Ramos (cell line): ENCODE results near the gene RIN2.
"Not testable (repeated sequence)": the region's sequence is repeated elsewhere in the genome, so short reads cannot be mapped to it uniquely, and the experiment has no call there.

ENCODE experiments used
- in situ Hi-C: fragments of 300-500 bp; cut with MboI; formaldehyde crosslinking; loops from one replicate; pipeline ENCODE4 v1.14.3; 2022; ENCODE audit warnings: low sequenced_read_pairs; ENCODE audit not compliant: unreplicated experiment

RIN2 gene

GRCh38 chr20:19738951-19739350 is 19.1 kb upstream of the RIN2 start:
- in situ Hi-C loops = no loop called here

DNA sequence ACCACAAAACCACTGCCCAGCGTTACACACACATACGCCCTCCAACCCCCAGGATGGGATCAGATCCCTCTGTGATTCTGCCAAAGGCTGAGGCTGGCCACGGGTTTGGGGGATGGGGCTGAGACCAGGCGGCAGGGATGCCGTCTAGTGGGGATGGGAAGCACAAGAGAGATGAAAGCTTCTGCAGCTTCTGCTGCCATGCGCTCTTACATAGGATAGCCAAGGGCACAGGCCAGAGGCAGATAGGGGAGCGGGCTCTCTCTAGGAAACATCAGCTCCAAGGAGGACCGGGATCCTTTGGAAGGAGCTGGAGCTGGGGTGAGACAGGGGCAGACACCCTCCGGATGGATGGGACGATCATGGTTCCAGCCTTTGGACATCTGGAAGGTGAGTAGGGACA is 18.7 kb upstream of the RIN2 start:
- in situ Hi-C loops = no loop called here

- in situ Hi-C loops = no loop called here
These were observed 17.5 kb upstream of the RIN2 start for GRCh38 chr20:19740512-19740911.

DNA sequence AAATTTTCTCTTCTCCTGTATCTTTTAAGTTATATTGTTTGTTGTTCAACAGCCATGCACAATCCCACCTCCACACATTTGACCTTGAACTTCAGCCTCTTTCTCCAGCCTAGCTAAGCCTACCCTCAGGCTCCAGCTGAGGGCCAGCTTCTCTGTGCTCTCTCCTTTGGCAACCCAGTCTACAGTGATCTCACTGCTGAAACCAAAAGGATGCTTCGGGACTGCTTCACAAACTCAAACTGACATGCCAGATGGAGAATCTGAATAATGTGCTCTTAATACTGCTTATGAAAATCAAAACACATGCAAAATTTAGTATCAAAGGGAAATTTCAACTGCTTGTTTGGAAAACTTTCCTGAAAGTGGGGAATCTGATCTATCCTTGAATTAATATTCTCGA is 16.1 kb upstream of the RIN2 start:
- in situ Hi-C loops = no loop called here

- in situ Hi-C loops = no loop called here
These were observed 15.0 kb upstream of the RIN2 start for GRCh38 chr20:19742974-19743639.

GRCh38 chr20:19743640-19743995 is 14.4 kb upstream of the RIN2 start:
- in situ Hi-C loops = no loop called here

- in situ Hi-C loops = no loop called here
These were observed 13.0 kb upstream of the RIN2 start for GRCh38 chr20:19745106-19745505.

GRCh38 chr20:19745584-19745983 is 12.5 kb upstream of the RIN2 start:
- in situ Hi-C loops = no loop called here

GRCh38 chr20:19746396-19746795 is 11.7 kb upstream of the RIN2 start:
- in situ Hi-C loops = no loop called here

DNA sequence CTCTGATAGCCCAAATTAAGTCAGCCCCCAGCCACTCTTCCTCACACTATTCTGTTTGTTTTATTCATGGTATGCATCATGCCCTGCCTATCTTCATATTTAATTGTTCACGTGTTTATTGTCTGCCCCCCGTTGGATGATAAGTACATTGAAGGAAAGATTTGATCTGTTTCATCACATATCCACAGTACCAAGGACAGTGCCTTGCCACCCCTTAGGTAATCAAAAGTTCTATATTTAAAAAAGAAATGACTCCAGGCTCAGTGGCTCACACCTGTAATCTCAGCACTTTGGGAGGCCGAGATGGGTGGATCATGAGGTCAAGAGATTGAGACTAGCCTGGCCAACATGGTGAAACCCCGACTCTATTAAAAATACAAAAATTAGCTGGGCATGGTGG is 10.2 kb upstream of the RIN2 start:
- in situ Hi-C loops = no loop called here

- in situ Hi-C loops = no loop called here
These were observed 9.4 kb upstream of the RIN2 start for GRCh38 chr20:19748681-19749080.

DNA sequence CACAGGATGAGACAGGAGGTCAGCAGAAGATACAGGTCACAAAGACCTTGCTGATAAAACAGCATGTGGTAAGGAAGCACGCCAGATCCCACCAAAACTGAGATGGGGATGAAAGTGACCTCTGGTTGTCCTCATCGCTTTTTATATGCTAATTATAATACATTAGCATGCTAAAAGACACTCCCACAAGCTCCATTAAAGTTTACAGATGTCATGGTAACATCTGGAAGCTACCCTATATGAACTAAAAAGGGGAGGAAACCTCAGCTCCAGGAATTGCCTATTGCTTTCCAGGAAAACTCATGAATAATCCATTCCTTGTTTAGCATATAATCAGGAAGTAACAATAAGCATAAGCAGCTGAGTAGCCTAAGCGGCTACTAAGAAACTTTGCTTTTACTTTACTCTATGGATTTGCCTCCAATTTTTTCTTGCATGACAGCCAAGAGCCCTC is 8.4 kb upstream of the RIN2 start:
- in situ Hi-C loops = no loop called here

- in situ Hi-C loops = no loop called here
These were observed 7.9 kb upstream of the RIN2 start for GRCh38 chr20:19750101-19750606.

GRCh38 chr20:19750907-19751636 is 7.0 kb upstream of the RIN2 start:
- in situ Hi-C loops = no loop called here

- in situ Hi-C loops = not testable (repeated sequence)
These were observed 3.9 kb upstream of the RIN2 start for GRCh38 chr20:19754201-19754600.

DNA sequence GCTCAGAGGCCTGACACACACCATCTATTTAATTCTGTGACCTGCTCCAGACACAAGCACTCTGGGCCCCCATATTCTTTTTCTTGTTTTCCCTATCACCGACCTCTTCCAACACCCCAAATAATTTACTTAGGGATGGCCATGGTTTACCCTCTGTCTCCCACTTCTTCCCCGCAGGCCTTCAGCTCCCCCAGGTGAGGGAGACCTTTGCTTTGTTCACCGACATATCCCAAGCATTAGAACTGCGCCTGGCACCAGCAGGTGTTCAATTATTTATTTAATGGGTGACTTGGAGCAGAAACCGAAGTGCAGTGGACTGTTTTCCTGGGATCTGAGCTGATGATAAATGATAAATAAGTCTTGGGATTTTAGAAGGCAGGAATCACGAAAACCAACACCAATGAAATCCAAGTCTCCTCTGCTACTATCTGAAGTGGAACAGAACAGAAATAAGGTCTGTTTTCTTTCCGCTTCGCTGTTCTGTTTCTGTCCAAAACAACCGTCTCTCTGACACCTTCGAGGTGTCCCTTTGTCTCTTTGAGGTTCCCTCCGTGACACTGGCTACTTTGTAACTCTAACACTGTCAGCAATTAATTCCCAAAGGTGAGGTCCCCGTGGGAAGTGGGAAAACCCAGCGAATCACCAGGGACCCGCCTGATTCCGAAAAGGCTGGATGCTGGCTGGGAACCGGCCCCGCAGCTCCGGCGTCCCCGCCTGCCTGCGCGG is 1.1 kb upstream of the RIN2 start:
- in situ Hi-C loops = no loop called here

- in situ Hi-C loops = no loop called here
These were observed 448 bp upstream of the RIN2 start for GRCh38 chr20:19757487-19758132.

DNA sequence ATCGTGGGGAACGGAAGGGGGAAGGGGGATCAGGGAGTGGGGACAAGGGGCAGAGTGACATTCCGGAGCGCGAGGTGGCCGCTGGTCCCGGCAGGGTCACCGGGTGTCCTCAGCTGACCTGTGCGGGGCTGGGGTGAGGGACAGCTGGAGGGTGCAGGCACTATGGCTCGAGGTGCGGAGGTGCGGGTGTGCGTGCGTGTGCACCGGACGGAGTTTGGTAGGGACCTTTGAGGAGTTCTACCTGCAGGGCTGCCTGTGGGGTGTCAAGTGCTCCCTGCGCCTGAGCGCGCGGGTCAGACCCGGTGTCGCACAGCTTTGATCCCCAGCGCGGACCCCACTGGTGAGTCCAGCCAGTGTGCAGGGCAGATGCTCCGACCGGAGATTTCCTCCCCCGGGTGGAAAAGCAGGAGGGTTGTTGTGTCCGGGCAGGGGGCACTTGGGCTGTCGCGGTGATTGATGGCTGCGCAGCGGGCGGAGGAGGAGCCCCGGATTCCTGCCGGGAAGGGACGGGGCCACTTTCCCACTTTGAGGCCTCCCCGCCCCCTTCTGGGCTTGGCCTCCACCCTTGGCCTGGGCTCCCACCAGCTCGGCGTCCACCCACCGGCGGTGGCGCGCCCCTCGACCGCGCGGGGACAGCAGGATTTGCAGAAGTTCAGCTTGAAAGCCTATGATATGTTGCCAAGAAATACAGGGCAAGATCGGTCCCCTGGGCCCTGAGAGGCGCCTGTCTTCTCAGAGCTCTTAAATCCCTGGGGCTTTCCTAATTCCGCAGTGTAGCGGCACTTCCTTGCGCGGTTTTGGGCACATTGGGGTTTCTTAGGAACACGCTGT is 658 bp downstream of the RIN2 start:
- in situ Hi-C loops = no loop called here

- in situ Hi-C loops = no loop called here
These were observed 2.3 kb downstream of the RIN2 start for GRCh38 chr20:19760371-19760721.

- in situ Hi-C loops = no loop called here
These were observed 3.3 kb downstream of the RIN2 start for GRCh38 chr20:19761326-19761725.
